ENCODE measurements around the gene PICK1. TPM values are rescaled to one million over a fixed set of nuclear protein-coding genes. Genes with fewer than 3 reads are reported as not detected.

PICK1 gene
- total RNA-seq, 4 donors from 2014 or later = 35.9 to 67.6 (median 51.4) TPM

GRCh38 chr22:38080850-38081635, 23.8 kb downstream of the PICK1 start:
- TF ChIP-seq POLR2A (IDR thresholded peaks at IDR 0.05) = no peak
- TF ChIP-seq CTCF (IDR thresholded peaks at IDR 0.05) = no peak
- WGBS, 2 donors = 0 to 4% methylated on average over 6 to 60 of the region's 110 CpGs
- intact Hi-C loops (cut with DNase I; ENCODE audit: low total_unique reads) = no loop called here
- DNase-seq (ENCODE audit: low spot score in 2 of 2) = no peak
- peak overlapping the region; percentile 6 for H3K4me3 ChIP-seq (ENCODE audit: low read depth, poor library complexity, severe bottlenecking)

DNA sequence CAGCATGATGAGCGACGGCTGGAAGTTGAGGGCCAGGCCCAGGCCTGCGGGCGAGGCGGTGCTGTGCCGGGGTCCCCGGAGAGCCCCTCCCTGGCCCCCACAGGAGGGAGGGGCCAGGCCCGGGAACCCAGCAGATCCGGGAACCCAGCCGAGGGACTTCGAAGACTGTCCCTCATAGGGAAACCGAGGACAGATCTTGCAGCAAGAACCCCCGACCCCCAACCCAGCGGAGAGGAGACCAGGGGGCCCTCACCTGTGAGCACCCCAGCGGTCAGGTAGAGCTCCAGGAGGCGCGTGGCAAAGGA, 24.4 kb downstream of the PICK1 start:
- no peak for DNase-seq (ENCODE audit: low spot score in 2 of 2)
- intact Hi-C loops (cut with DNase I; ENCODE audit: low total_unique reads) = no loop called here
- no peak for TF ChIP-seq POLR2A (IDR thresholded peaks at IDR 0.05)
- no peak for TF ChIP-seq CTCF (IDR thresholded peaks at IDR 0.05)
- H3K4me3 ChIP-seq (ENCODE audit: low read depth, poor library complexity, severe bottlenecking) = peak overlapping the region; percentile 6
- WGBS, 2 donors = 0 to 12% methylated on average over 5 to 6 of the region's 17 CpGs

GRCh38 chr22:38081941-38082828, 25.0 kb downstream of the PICK1 start:
- H3K4me3 ChIP-seq (ENCODE audit: low read depth, poor library complexity, severe bottlenecking) = no peak overlapping the region
- intact Hi-C loops (cut with DNase I; ENCODE audit: low total_unique reads) = no loop called here
- no peak for DNase-seq (ENCODE audit: low spot score in 2 of 2)
- WGBS, 2 donors = 24 to 39% methylated on average over 24 to 52 of the region's 52 CpGs
- TF ChIP-seq CTCF (IDR thresholded peaks at IDR 0.05) (no peak), POLR2A (IDR thresholded peaks at IDR 0.05) (no peak)

- H3K4me3 ChIP-seq (ENCODE audit: low read depth, poor library complexity, severe bottlenecking) = no peak overlapping the region
- intact Hi-C loops (cut with DNase I; ENCODE audit: low total_unique reads) = no loop called here
- TF ChIP-seq CTCF (IDR thresholded peaks at IDR 0.05) = no peak
- no peak for TF ChIP-seq POLR2A (IDR thresholded peaks at IDR 0.05)
- 83 to 84% methylated on average over 24 of the region's 24 CpGs for WGBS, 2 donors
- DNase-seq (ENCODE audit: low spot score in 2 of 2) = no peak
These were observed 25.9 kb downstream of the PICK1 start for GRCh38 chr22:38082986-38083710.

- H3K4me3 ChIP-seq (ENCODE audit: low read depth, poor library complexity, severe bottlenecking) = no peak within 1 kb of the TSS
- 76 to 78% methylated on average over 14 to 16 of the region's 16 CpGs for WGBS, 2 donors
- intact Hi-C loops (cut with DNase I; ENCODE audit: low total_unique reads) = no loop called here
- TF ChIP-seq POLR2A (IDR thresholded peaks at IDR 0.05) = no peak
- no peak for TF ChIP-seq CTCF (IDR thresholded peaks at IDR 0.05)
- DNase-seq (ENCODE audit: low spot score in 2 of 2) = no peak
These were observed 26.9 kb downstream of the PICK1 start, which contains the start of gene SLC16A8 for GRCh38 chr22:38083931-38084631. TSS of gene SLC16A8 (minus strand) at chr22:38084184. CDS start at chr22:38082873, 1,311 bp downstream.
